ENCODE data around the gene IL1R2.

IL1R2 gene

GRCh38 chr2:102070058-102070642 lies 78.4 kb downstream of the IL1R2 start:
- Histone ChIP-seq H3K9ac (ENCODE audit: low read depth, low read length) (no peak overlapping the region), H3K4me3 (ENCODE audit: low read length) (no peak overlapping the region), H3K4me1 (ENCODE audit: insufficient read depth, low read length) (no peaks in the 10 kb centered on the region)

GRCh38 chr2:102072741-102073140 lies 81.0 kb downstream of the IL1R2 start:
- no peaks in the 10 kb centered on the region for H3K9me3 ChIP-seq (ENCODE audit: insufficient read depth, low read depth, low read length)
- no peak overlapping the region for H3K9ac ChIP-seq (ENCODE audit: low read depth, low read length)
- H3K27ac ChIP-seq (ENCODE audit: low read length), result no peak overlapping the region
- H3K4me3 ChIP-seq (ENCODE audit: low read length), result no peak overlapping the region
- H3K27me3 ChIP-seq (ENCODE audit: insufficient read depth, low read length), result no peaks in the 10 kb centered on the region
- no peaks in the 10 kb centered on the region for H3K4me1 ChIP-seq (ENCODE audit: insufficient read depth, low read length)
- no peaks in the 10 kb centered on the region for H3K36me3 ChIP-seq (ENCODE audit: insufficient read depth, low read depth, low read length)

More at GRCh38 chr2:102070058-102070642, 78.4 kb downstream of the IL1R2 start:
- H3K9me3 ChIP-seq (ENCODE audit: insufficient read depth, low read depth, low read length), result no peaks in the 10 kb centered on the region
- no peaks in the 10 kb centered on the region for H3K36me3 ChIP-seq (ENCODE audit: insufficient read depth, low read depth, low read length)
- no peak overlapping the region for H3K27ac ChIP-seq (ENCODE audit: low read length)
- H3K27me3 ChIP-seq (ENCODE audit: insufficient read depth, low read length), result no peaks in the 10 kb centered on the region

DNA sequence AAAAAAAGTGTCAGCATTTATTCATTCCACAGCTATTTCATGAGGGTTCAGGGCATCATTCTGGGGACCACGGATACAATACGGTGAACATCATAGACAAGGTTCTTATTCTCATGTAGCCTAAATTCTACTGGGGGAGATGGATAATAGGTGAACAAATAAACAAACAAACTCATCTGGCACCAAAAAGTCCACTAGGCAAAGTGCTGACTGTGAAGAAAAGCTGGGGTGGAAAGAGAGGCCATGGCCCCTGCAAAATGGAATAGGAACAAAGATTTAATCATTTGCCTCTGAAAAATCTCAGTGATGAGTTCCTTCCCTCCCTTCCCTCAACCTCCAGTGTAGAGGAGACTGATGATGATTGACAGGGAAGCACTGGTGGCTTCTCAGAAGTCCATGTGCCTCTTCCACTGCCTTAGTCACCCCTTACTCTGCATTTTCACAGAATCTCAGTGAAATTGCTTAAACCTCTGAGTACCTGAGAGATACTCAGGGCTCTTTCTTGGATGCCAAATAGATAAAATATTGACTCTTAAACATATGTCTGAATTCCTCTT lies 81.5 kb downstream of the IL1R2 start:
- no peak overlapping the region for H3K27ac ChIP-seq (ENCODE audit: low read length)
- H3K4me3 ChIP-seq (ENCODE audit: low read length), result no peak overlapping the region
- H3K9ac ChIP-seq (ENCODE audit: low read depth, low read length), result no peak overlapping the region
- no peaks in the 10 kb centered on the region for H3K9me3 ChIP-seq (ENCODE audit: insufficient read depth, low read depth, low read length)
- H3K27me3 ChIP-seq (ENCODE audit: insufficient read depth, low read length), result no peaks in the 10 kb centered on the region
- no peaks in the 10 kb centered on the region for H3K4me1 ChIP-seq (ENCODE audit: insufficient read depth, low read length)
- no peaks in the 10 kb centered on the region for H3K36me3 ChIP-seq (ENCODE audit: insufficient read depth, low read depth, low read length)

DNA sequence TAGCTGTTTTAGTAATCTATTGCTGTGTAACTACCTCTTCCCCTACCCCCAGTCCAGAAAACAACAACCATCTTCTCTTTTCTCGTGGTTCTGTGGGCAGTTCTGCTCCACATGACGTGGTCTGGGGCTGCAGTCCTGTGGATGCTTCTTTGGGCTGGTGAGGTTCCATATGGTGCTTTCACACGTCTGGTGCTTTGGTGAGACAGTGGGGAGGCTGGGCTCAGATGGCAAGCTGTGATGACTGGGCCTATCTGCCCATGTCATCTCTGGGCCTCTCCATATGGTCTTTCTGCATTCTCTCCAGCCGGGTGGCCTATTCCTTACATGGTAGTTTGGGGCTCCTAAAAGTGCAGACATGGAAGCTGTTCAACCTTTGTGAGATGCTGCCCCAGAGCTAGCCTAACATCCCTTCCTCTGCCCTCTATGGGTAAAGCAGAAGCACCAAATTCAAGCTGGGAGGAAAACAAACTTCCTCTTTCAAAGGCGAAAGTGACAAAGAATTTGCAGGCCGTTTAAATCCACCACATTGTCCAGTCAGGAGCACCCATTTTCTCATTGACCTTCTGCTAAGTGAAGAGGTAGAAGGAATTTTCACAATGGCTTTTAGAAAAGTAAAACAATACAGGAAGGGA lies 82.5 kb downstream of the IL1R2 start:
- Histone ChIP-seq H3K36me3 (ENCODE audit: insufficient read depth, low read depth, low read length) (no peaks in the 10 kb centered on the region), H3K27ac (ENCODE audit: low read length) (no peak overlapping the region), H3K4me3 (ENCODE audit: low read length) (no peak overlapping the region), H3K27me3 (ENCODE audit: insufficient read depth, low read length) (no peaks in the 10 kb centered on the region), H3K9me3 (ENCODE audit: insufficient read depth, low read depth, low read length) (no peaks in the 10 kb centered on the region), H3K4me1 (ENCODE audit: insufficient read depth, low read length) (no peaks in the 10 kb centered on the region), H3K9ac (ENCODE audit: low read depth, low read length) (no peak overlapping the region)

- Histone ChIP-seq H3K27me3 (ENCODE audit: insufficient read depth, low read length) (no peaks in the 10 kb centered on the region), H3K9me3 (ENCODE audit: insufficient read depth, low read depth, low read length) (no peaks in the 10 kb centered on the region), H3K4me3 (ENCODE audit: low read length) (no peak overlapping the region), H3K27ac (ENCODE audit: low read length) (no peak overlapping the region), H3K4me1 (ENCODE audit: insufficient read depth, low read length) (no peaks in the 10 kb centered on the region), H3K9ac (ENCODE audit: low read depth, low read length) (no peak overlapping the region), H3K36me3 (ENCODE audit: insufficient read depth, low read depth, low read length) (no peaks in the 10 kb centered on the region)
These were observed 83.7 kb downstream of the IL1R2 start for GRCh38 chr2:102075479-102075878.

GRCh38 chr2:102076512-102076911 lies 84.8 kb downstream of the IL1R2 start:
- H3K4me3 ChIP-seq (ENCODE audit: low read length), result no peak overlapping the region
- H3K9ac ChIP-seq (ENCODE audit: low read depth, low read length), result no peak overlapping the region
- no peaks in the 10 kb centered on the region for H3K36me3 ChIP-seq (ENCODE audit: insufficient read depth, low read depth, low read length)
- no peaks in the 10 kb centered on the region for H3K27me3 ChIP-seq (ENCODE audit: insufficient read depth, low read length)
- H3K9me3 ChIP-seq (ENCODE audit: insufficient read depth, low read depth, low read length), result no peaks in the 10 kb centered on the region
- H3K4me1 ChIP-seq (ENCODE audit: insufficient read depth, low read length), result no peaks in the 10 kb centered on the region
- no peak overlapping the region for H3K27ac ChIP-seq (ENCODE audit: low read length)

Measured in iPS-20b (cell line).